ENCODE results near the gene MORN3. TPM values are rescaled to one million over a fixed set of nuclear protein-coding genes. Genes with fewer than 3 reads are reported as not detected.
"Not testable (repeated sequence)": the region's sequence is repeated elsewhere in the genome, so short reads cannot be mapped to it uniquely, and the experiment has no call there.

MORN3 gene
- total RNA-seq, 2 donors from 2014 or later = 1.4 to 2.5 TPM

- H3K27ac Mint-ChIP-seq = no peak overlapping the region
- H3K4me1 Mint-ChIP-seq = no peaks in the 10 kb centered on the region
- H3K36me3 Mint-ChIP-seq (ENCODE audit: low read depth) = no peaks in the 10 kb centered on the region
- H3K4me3 Mint-ChIP-seq = no peak overlapping the region
- no peaks in the 10 kb centered on the region for H3K9me3 Mint-ChIP-seq
- no peak for ATAC-seq (replicated peaks)
- peaks cover 4% of the 10 kb centered on the region for H3K27me3 Mint-ChIP-seq
Observed at GRCh38 chr12:121705514-121705913, 36.1 kb upstream of the MORN3 start.

- H3K27ac Mint-ChIP-seq = no peak overlapping the region
- peaks cover 4% of the 10 kb centered on the region for H3K27me3 Mint-ChIP-seq
- no peak for ATAC-seq (replicated peaks)
- no peaks in the 10 kb centered on the region for H3K36me3 Mint-ChIP-seq (ENCODE audit: low read depth)
- H3K4me3 Mint-ChIP-seq = no peak overlapping the region
- H3K4me1 Mint-ChIP-seq = no peaks in the 10 kb centered on the region
- H3K9me3 Mint-ChIP-seq = no peaks in the 10 kb centered on the region
Observed at GRCh38 chr12:121702944-121703343, 33.5 kb upstream of the MORN3 start.

DNA sequence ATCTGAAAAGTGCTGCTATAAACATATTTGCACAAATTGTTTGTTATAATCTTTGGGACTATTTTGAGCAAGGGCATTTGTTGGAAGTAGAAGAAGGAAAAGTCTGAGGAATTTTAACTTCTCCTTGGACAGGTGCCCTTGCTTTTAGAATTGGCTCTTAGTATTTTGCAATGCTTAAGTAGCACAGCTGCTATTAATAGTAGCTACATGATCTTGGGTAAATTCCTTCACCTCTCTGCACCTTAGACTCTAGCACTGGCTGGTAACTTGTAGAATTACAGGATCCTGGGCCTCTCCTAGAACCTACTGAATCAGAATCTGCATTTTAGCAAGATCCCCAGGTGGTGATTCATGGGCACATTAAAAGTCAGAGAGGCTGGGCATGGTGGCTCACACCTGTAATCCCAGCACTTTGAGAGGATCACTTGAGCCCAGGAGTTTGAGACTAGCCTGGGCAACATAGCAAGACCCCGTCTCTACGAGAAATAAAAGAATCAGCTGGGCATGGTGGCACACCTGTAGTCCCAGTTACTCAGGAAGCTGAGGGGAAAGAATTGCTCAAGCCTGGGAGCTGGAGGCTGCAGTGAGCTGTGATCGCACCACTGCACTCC is 32.3 kb upstream of the MORN3 start:
- ATAC-seq (replicated peaks) = no peak
- no peak overlapping the region for H3K27ac Mint-ChIP-seq
- H3K4me3 Mint-ChIP-seq = no peak overlapping the region
- no peaks in the 10 kb centered on the region for H3K9me3 Mint-ChIP-seq
- no peaks in the 10 kb centered on the region for H3K36me3 Mint-ChIP-seq (ENCODE audit: low read depth)
- peaks cover 4% of the 10 kb centered on the region for H3K27me3 Mint-ChIP-seq
- H3K4me1 Mint-ChIP-seq = no peaks in the 10 kb centered on the region

DNA sequence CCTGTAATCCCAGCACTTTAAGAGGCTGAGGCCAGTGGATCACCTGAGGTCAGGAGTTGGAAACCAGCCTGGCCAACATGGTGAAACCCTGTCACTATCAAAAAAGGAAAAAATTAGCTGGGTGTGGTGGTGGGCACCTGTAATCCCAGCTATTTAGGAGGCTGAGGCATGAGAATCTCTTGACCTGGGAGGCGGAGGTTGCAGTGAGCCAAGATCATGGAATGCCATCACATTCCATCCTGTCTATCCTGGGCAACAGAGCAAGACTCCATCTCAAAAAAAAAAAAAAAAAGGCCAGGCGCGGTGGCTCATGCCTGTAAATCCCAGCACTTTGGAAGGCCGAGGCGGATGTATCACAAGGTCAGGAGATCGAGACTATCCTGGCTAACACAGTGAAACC is 28.4 kb upstream of the MORN3 start:
- not testable (repeated sequence) for ATAC-seq (replicated peaks); H3K27me3 Mint-ChIP-seq; H3K4me3 Mint-ChIP-seq; H3K27ac Mint-ChIP-seq; H3K9me3 Mint-ChIP-seq; H3K36me3 Mint-ChIP-seq (ENCODE audit: low read depth); H3K4me1 Mint-ChIP-seq

DNA sequence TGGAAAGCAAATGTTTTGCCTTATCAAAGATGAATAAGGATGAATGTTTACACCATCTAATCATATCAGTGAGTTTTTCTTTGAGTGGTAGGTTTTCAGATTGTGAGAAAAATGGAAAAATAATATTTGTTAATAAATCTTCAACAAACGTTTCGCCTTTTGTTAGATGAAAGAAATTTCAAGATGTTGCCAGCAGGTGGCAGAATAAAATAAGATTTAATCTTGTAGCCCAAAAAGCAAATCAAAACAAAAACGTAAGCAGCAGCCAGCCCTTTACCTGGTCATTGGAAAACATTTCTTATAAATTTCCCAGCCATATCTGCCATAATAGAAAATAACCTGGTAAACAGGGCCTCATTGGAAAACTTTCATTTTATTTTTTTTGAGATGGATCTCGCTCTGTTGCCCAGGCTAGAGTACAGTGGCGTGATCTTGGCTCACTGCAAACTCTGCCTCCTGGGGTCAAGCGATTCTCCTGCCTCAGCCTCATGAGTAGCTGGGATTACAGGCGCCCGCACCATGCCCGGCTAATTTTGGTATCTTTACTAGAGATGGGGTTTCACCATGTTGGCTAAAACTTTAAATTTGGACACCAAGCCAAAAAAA is 27.7 kb upstream of the MORN3 start:
- H3K9me3 Mint-ChIP-seq = no peaks in the 10 kb centered on the region
- no peaks in the 10 kb centered on the region for H3K27me3 Mint-ChIP-seq
- no peak for ATAC-seq (replicated peaks)
- no peaks in the 10 kb centered on the region for H3K36me3 Mint-ChIP-seq (ENCODE audit: low read depth)
- H3K4me1 Mint-ChIP-seq = no peaks in the 10 kb centered on the region
- peak overlapping the region; percentile 20 for H3K27ac Mint-ChIP-seq
- no peak overlapping the region for H3K4me3 Mint-ChIP-seq

DNA sequence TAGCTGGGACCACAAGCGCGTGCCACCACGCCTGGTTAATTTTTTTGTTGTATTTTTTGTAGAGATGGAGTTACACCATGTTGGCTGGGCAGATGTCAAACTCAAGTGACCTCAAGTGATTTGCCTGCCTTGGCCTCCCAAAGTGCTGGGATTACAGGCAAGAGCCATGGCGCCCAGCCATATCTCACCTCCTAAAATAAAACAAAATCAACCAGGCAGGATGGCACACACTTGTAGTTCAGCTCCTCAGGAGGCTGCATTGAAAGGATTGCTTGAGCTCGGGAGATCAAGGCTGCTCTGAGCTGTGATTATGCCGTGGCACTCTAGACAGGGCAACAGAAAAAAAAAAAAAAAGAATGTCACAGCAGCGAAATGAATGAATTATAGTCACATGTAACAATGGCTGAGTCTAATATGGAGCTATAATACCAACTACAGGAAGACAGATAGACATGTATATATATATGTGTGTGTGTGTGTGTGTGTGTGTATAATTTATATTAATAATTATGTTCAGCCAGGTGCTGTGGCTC is 23.8 kb upstream of the MORN3 start:
- Mint-ChIP-seq H3K9me3 (no peaks in the 10 kb centered on the region), H3K4me3 (no peak overlapping the region), H3K36me3 (ENCODE audit: low read depth) (no peaks in the 10 kb centered on the region), H3K27me3 (no peaks in the 10 kb centered on the region), H3K27ac (no peak overlapping the region), H3K4me1 (no peaks in the 10 kb centered on the region)
- no peak for ATAC-seq (replicated peaks)

DNA sequence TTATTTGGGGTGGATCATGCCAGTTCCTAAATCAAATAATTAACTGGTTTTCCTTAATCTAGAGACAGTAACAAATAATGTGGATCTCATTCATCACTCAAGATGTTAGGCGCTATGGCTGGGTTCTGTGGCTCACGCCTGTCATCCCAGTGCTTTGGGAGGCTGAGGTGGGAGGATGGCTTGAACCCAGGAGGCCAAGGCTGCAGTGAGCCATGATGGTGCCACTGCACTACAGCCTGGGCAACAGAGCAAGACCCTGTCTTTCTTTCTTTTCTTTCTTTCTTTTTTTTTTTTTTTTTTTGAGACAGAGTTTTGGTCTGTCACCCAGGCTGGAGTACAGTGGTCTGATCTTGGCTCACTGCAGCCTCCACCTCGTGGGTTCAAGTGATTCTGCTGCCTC is 23.3 kb upstream of the MORN3 start:
- not testable (repeated sequence) for H3K9me3 Mint-ChIP-seq; H3K4me1 Mint-ChIP-seq; ATAC-seq (replicated peaks)

GRCh38 chr12:121689430-121689829 is 20.0 kb upstream of the MORN3 start:
- H3K4me3 Mint-ChIP-seq = no peak overlapping the region
- H3K4me1 Mint-ChIP-seq = peaks cover 4% of the 10 kb centered on the region
- no peaks in the 10 kb centered on the region for H3K36me3 Mint-ChIP-seq (ENCODE audit: low read depth)
- H3K27ac Mint-ChIP-seq = no peak overlapping the region
- H3K9me3 Mint-ChIP-seq = no peaks in the 10 kb centered on the region
- no peak for ATAC-seq (replicated peaks)
- no peaks in the 10 kb centered on the region for H3K27me3 Mint-ChIP-seq

More for the DNA sequence above, 23.3 kb upstream of the MORN3 start:
- H3K36me3 Mint-ChIP-seq (ENCODE audit: low read depth); H3K4me3 Mint-ChIP-seq; H3K27ac Mint-ChIP-seq; H3K27me3 Mint-ChIP-seq: not testable (repeated sequence)

GRCh38 chr12:121688966-121689365 is 19.5 kb upstream of the MORN3 start:
- no peaks in the 10 kb centered on the region for H3K27me3 Mint-ChIP-seq
- H3K27ac Mint-ChIP-seq = no peak overlapping the region
- H3K4me1 Mint-ChIP-seq = peaks cover 4% of the 10 kb centered on the region
- H3K36me3 Mint-ChIP-seq (ENCODE audit: low read depth) = no peaks in the 10 kb centered on the region
- no peaks in the 10 kb centered on the region for H3K9me3 Mint-ChIP-seq
- no peak for ATAC-seq (replicated peaks)
- H3K4me3 Mint-ChIP-seq = no peak overlapping the region

GRCh38 chr12:121679661-121680197 is 10.3 kb upstream of the MORN3 start:
- not testable (repeated sequence) for H3K27ac Mint-ChIP-seq, H3K4me3 Mint-ChIP-seq

DNA sequence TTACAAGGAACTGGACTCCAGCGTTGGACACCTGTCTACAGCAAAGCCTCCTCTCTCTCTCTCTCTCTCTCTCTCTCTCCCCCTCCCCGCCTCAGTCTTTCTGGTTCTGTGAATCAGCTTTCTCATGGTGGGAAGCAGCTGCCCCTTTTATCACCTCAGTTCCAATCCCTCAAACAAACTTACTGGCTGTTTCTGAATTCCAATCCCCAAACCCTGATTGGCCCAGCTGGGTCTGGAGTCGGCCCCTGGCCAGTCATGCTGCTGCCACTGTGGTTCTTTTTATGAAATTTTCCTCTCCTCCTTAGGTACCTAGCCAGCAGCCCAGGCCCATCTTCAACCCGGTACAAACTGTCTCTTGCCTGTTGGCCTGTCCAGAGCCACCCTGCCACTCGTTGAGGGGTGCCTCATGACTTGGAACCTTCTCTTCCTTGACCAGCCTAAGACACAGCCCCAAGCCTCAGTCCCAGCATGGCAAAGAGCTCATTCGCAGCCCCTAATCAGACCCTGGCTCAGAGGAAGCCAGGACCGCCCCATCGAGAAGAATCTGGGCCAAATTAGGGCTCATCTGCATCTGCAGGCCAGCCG is 9.4 kb upstream of the MORN3 start:
- Mint-ChIP-seq H3K27me3 (no peaks in the 10 kb centered on the region), H3K4me1 (no peaks in the 10 kb centered on the region), H3K27ac (peak overlapping the region; percentile 33), H3K36me3 (ENCODE audit: low read depth) (no peaks in the 10 kb centered on the region), H3K4me3 (no peak overlapping the region), H3K9me3 (no peaks in the 10 kb centered on the region)
- ATAC-seq (replicated peaks) = no peak

More at GRCh38 chr12:121679661-121680197, 10.3 kb upstream of the MORN3 start:
- H3K36me3 Mint-ChIP-seq (ENCODE audit: low read depth); ATAC-seq (replicated peaks); H3K27me3 Mint-ChIP-seq; H3K9me3 Mint-ChIP-seq; H3K4me1 Mint-ChIP-seq: not testable (repeated sequence)

- Mint-ChIP-seq H3K27ac (no peak overlapping the region), H3K27me3 (no peaks in the 10 kb centered on the region), H3K4me3 (no peak overlapping the region), H3K9me3 (no peaks in the 10 kb centered on the region), H3K4me1 (no peaks in the 10 kb centered on the region), H3K36me3 (ENCODE audit: low read depth) (no peaks in the 10 kb centered on the region)
- no peak for ATAC-seq (replicated peaks)
Observed at GRCh38 chr12:121678305-121678704, 8.9 kb upstream of the MORN3 start.

DNA sequence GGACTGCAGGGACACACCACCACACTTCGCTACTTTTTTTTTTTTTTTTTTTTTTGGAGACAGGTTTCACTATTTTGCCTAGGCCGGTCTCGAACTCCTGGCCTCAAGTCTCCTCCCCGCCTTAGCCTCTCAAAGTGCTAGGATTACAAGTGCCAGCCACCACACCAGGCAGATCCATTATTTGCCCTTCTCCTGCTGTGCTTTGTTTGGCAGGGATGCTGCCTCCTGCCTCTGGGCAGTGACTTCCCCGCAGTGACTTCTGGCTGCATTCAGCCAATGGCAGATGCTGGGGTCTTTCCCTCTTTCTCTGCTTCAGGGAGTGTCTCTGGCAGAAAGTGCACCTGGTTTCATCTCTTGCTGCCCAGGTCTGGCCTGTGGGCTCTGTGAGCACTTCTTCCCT is 6.7 kb upstream of the MORN3 start:
- Mint-ChIP-seq H3K9me3 (no peaks in the 10 kb centered on the region), H3K4me3 (no peak overlapping the region), H3K27ac (no peak overlapping the region), H3K4me1 (no peaks in the 10 kb centered on the region), H3K36me3 (ENCODE audit: low read depth) (peaks cover 8% of the 10 kb centered on the region), H3K27me3 (no peaks in the 10 kb centered on the region)
- ATAC-seq (replicated peaks) = no peak

DNA sequence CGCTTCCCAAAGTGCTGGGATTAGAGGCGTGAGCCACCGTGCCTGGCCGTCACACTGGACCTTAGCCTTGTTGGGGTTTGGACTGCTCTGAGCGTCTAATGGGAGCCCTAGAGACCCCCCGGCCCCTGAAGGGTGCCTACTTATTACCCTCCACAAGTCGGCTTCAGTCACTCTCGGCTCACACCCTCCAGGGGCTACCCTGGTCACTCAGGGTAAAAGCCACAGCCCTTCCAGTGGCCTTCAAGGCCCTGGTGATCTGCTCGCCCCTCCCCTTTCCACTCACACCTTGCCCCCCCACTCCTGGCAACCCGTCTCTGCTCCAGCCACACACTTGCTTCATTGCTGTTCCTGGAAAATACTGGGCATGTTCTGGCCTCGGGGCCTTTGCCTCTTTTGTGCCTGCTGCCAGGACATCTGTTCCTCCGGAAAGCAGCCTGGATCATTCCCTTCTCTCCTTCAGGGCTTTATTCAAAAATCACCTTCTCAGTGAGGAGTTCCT is 3.6 kb upstream of the MORN3 start:
- Mint-ChIP-seq H3K9me3 (no peaks in the 10 kb centered on the region), H3K36me3 (ENCODE audit: low read depth) (peaks cover 8% of the 10 kb centered on the region), H3K27ac (peak overlapping the region; percentile 98), H3K4me3 (peak overlapping the region; percentile 94), H3K4me1 (no peaks in the 10 kb centered on the region), H3K27me3 (no peaks in the 10 kb centered on the region)
- ATAC-seq (replicated peaks) = no peak
